WTC11 (cell line): ENCODE data around the gene CFAP57. TPM values are rescaled to one million over a fixed set of nuclear protein-coding genes. Genes with fewer than 3 reads are reported as not detected.

ENCODE experiments used
- ATAC-seq: fragments of 200-7000 bp; cut with Tn5 transposase; 2 replicates; pipeline ENCODE4 v1.10.0; 2021; ENCODE audit warnings: mild to moderate bottlenecking, moderate library complexity
- CTCF ChIA-PET: fragments of 300-600 bp; sonication (Branson Sonifier 250); formaldehyde crosslinking; loops from one replicate; lab custom pipeline; 2021; ENCODE audit warnings: antibody characterized with exemption; lab: Charles Lee
- POLR2A ChIA-PET: fragments of 350-600 bp; sonication (Branson Sonifier 250); formaldehyde crosslinking; loops from one replicate; lab custom pipeline; 2021; ENCODE audit warnings: antibody characterized with exemption; lab: Charles Lee
- DNase-seq: peaks from one replicate; pipeline ENCODE4 v3.0.0; 2021; ENCODE audit warnings: low spot score
- H3K27ac Mint-ChIP-seq: 2 replicates; pipeline ENCODE4 v1.8.0; 2021; ENCODE audit warnings: mixed read lengths
- H3K27me3 Mint-ChIP-seq: 2 replicates; pipeline ENCODE4 v1.8.0; 2021; ENCODE audit warnings: low read depth, mild to moderate bottlenecking, moderate library complexity, mixed read lengths
- H3K36me3 Mint-ChIP-seq: 2 replicates; pipeline ENCODE4 v1.8.0; 2021; ENCODE audit warnings: mixed read lengths
- H3K4me1 Mint-ChIP-seq: 2 replicates; pipeline ENCODE4 v1.8.0; 2022; ENCODE audit warnings: mixed read lengths
- H3K4me3 Mint-ChIP-seq: 2 replicates; pipeline ENCODE4 v1.8.0; 2021; ENCODE audit warnings: mild to moderate bottlenecking, moderate library complexity, mixed read lengths
- H3K9me3 Mint-ChIP-seq: 2 replicates; pipeline ENCODE4 v1.8.0; 2021; ENCODE audit warnings: mixed read lengths
- GABPB1 ChIP-seq: sonication (generic); formaldehyde crosslinking; IDR thresholded peaks from 2 replicates; pipeline ENCODE4 v1.8.1; 2023; ENCODE audit warnings: mild to moderate bottlenecking, missing genetic modification reagents
- GTF2I ChIP-seq: fragments of 250-450 bp; sonication (Bioruptor Pico); conservative IDR thresholded peaks from 2 replicates; pipeline ENCODE4 v1.4.0; 2021; ENCODE audit warnings: mild to moderate bottlenecking
- MXD4 ChIP-seq: fragments of 250-450 bp; sonication (Bioruptor Pico); IDR thresholded peaks from 2 replicates; pipeline ENCODE4 v1.8.0; 2021; ENCODE audit warnings: mild to moderate bottlenecking, moderate library complexity, borderline replicate concordance
- NR2C2 ChIP-seq: sonication (generic); formaldehyde crosslinking; IDR thresholded peaks from 2 replicates; pipeline ENCODE4 v1.8.0; 2022; ENCODE audit warnings: mild to moderate bottlenecking, missing genetic modification reagents
- RELA ChIP-seq: sonication (generic); formaldehyde crosslinking; IDR thresholded peaks from 2 replicates; pipeline ENCODE4 v1.8.1; 2022; ENCODE audit warnings: missing genetic modification reagents, mild to moderate bottlenecking, borderline replicate concordance
- SMAD3 ChIP-seq: sonication (generic); formaldehyde crosslinking; IDR thresholded peaks from 2 replicates; pipeline ENCODE4 v1.8.0; 2022; ENCODE audit warnings: missing genetic modification reagents, mild to moderate bottlenecking, borderline replicate concordance
- TEAD1 ChIP-seq: sonication (generic); formaldehyde crosslinking; IDR thresholded peaks from 2 replicates; pipeline ENCODE4 v1.8.0; 2022; ENCODE audit warnings: mild to moderate bottlenecking, missing genetic modification reagents
- TEAD4 ChIP-seq: sonication (generic); formaldehyde crosslinking; IDR thresholded peaks from 2 replicates; pipeline ENCODE4 v1.8.0; 2022; ENCODE audit warnings: mild to moderate bottlenecking, missing genetic modification reagents
- ZNF263 ChIP-seq: sonication (generic); formaldehyde crosslinking; IDR thresholded peaks from 2 replicates; pipeline ENCODE4 v1.8.1; 2022; ENCODE audit warnings: low read depth, mild to moderate bottlenecking, moderate library complexity, missing genetic modification reagents
- total RNA-seq: library from RNA; stranded (reverse); gene quantifications from 3 replicates; pipeline ENCODE4 v1.2.3, GENCODE V29; 2021
- TF ChIP-seq, protein P1 (sequence below): sonication (generic); formaldehyde crosslinking; IDR thresholded peaks from 2 replicates; pipeline ENCODE4 v1.8.1; 2022; ENCODE audit warnings: mild to moderate bottlenecking, missing genetic modification reagents, moderate library complexity, borderline replicate concordance
- TF ChIP-seq, protein P2 (sequence below): fragments of 250-450 bp; sonication (Bioruptor Pico); IDR thresholded peaks from 2 replicates; pipeline ENCODE4 v1.8.0; 2021; ENCODE audit warnings: mild to moderate bottlenecking
- TF ChIP-seq, protein P3 (sequence below): sonication (generic); formaldehyde crosslinking; IDR thresholded peaks from 2 replicates; pipeline ENCODE4 v1.8.1; 2023; ENCODE audit warnings: mild to moderate bottlenecking, missing genetic modification reagents
- TF ChIP-seq, protein P4 (sequence below): sonication (generic); formaldehyde crosslinking; IDR thresholded peaks from 2 replicates; pipeline ENCODE4 v1.8.0; 2023; ENCODE audit warnings: mild to moderate bottlenecking, missing genetic modification reagents

Gene CFAP57
- total RNA-seq, 1 experiment from 2014 or later, result 0.42 TPM

DNA sequence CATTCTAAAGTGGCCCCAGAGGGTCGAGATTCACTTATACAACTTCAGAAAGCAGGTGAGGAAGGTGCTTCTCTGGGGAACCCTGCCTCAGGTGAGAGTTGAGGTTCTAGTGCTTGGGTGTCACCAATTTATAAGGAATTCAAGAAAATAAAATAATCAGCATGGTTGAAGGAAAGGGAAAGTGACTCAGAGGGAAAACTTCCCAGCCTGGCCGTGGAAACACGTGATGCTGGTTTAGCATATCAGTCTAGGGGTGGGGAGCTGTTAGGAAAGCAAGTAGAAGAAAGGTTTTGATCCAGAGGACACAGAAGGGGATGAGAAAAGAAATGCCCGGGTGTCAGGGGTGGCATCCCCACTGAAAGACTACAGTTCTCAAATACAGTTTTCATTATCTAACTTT is 59.9 kb downstream of the CFAP57 start:
- Mint-ChIP-seq H3K4me3 (no peak overlapping the region), H3K27ac (no peak overlapping the region), H3K9me3 (no peaks in the 10 kb centered on the region), H3K27me3 (no peaks in the 10 kb centered on the region; the same call in 1 of the 2 replicates), H3K4me1 (peaks cover 20% of the 10 kb centered on the region), H3K36me3 (no peaks in the 10 kb centered on the region)
- no peak for TF ChIP-seq MXD4 (CRISPR knock-in tag)
- no peak for ATAC-seq
- POLR2A ChIA-PET, result no interaction called here
- no peak for DNase-seq
- CTCF ChIA-PET, result interaction anchor here (7.4 kb wide), 1 partner anchor 182 kb away, joined by 100 read pairs; no protein-coding TSS in a partner anchor

- DNase-seq (no peak), ATAC-seq (no peak)
- CTCF ChIA-PET, result interaction anchor here (7.4 kb wide), 1 partner anchor 182 kb away, joined by 100 read pairs; no protein-coding TSS in a partner anchor
- peaks cover 16% of the 10 kb centered on the region for H3K4me1 Mint-ChIP-seq
- no peak overlapping the region for H3K4me3 Mint-ChIP-seq
- no peaks in the 10 kb centered on the region for H3K9me3 Mint-ChIP-seq
- POLR2A ChIA-PET, result no interaction called here
- H3K36me3 Mint-ChIP-seq, result no peaks in the 10 kb centered on the region
- H3K27ac Mint-ChIP-seq, result no peak overlapping the region
- no peaks in the 10 kb centered on the region; the same call in 1 of the 2 replicates for H3K27me3 Mint-ChIP-seq
- TF ChIP-seq, protein P1, sequence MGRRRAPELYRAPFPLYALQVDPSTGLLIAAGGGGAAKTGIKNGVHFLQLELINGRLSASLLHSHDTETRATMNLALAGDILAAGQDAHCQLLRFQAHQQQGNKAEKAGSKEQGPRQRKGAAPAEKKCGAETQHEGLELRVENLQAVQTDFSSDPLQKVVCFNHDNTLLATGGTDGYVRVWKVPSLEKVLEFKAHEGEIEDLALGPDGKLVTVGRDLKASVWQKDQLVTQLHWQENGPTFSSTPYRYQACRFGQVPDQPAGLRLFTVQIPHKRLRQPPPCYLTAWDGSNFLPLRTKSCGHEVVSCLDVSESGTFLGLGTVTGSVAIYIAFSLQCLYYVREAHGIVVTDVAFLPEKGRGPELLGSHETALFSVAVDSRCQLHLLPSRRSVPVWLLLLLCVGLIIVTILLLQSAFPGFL (CRISPR knock-in tag), result no peak
- TF ChIP-seq TEAD1 (CRISPR knock-in tag), result no peak
- no peak for TF ChIP-seq TEAD4 (CRISPR knock-in tag)
- TF ChIP-seq GTF2I (CRISPR knock-in tag), result no peak
- no peak for TF ChIP-seq GABPB1 (CRISPR knock-in tag)
- TF ChIP-seq, protein P2, sequence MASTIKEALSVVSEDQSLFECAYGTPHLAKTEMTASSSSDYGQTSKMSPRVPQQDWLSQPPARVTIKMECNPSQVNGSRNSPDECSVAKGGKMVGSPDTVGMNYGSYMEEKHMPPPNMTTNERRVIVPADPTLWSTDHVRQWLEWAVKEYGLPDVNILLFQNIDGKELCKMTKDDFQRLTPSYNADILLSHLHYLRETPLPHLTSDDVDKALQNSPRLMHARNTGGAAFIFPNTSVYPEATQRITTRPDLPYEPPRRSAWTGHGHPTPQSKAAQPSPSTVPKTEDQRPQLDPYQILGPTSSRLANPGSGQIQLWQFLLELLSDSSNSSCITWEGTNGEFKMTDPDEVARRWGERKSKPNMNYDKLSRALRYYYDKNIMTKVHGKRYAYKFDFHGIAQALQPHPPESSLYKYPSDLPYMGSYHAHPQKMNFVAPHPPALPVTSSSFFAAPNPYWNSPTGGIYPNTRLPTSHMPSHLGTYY (CRISPR knock-in tag), result no peak
Observed at GRCh38 chr1:43232482-43232881, 60.4 kb downstream of the CFAP57 start.

DNA sequence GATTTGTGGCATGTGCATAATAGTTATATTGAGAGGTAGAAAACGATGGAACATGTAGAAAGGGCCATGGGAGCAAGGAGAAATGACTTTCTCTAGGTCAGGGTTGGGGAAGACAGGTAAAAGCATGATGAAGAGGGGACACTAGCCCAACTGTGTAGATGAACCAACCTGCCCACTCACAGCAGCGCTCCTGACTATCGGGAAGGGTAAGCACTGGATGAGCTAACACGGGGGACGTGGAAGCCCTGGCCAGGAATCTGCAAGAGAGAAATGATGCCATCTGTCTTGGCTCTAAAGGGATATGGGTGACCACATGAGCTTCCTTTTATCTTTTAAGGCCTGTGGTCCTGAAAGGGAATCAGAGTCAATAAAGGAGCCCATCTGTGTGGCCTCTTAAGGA is 61.5 kb downstream of the CFAP57 start:
- DNase-seq (no peak), ATAC-seq (no peak)
- H3K36me3 Mint-ChIP-seq, result no peaks in the 10 kb centered on the region
- H3K4me1 Mint-ChIP-seq, result peaks cover 9% of the 10 kb centered on the region
- POLR2A ChIA-PET, result no interaction called here
- no peaks in the 10 kb centered on the region; the same call in 1 of the 2 replicates for H3K27me3 Mint-ChIP-seq
- no peaks in the 10 kb centered on the region for H3K9me3 Mint-ChIP-seq
- no peak for TF ChIP-seq RELA (CRISPR knock-in tag)
- TF ChIP-seq ZNF263, result no peak
- TF ChIP-seq, protein P3, sequence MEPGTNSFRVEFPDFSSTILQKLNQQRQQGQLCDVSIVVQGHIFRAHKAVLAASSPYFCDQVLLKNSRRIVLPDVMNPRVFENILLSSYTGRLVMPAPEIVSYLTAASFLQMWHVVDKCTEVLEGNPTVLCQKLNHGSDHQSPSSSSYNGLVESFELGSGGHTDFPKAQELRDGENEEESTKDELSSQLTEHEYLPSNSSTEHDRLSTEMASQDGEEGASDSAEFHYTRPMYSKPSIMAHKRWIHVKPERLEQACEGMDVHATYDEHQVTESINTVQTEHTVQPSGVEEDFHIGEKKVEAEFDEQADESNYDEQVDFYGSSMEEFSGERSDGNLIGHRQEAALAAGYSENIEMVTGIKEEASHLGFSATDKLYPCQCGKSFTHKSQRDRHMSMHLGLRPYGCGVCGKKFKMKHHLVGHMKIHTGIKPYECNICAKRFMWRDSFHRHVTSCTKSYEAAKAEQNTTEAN (CRISPR knock-in tag), result no peak
- no peak overlapping the region for H3K27ac Mint-ChIP-seq
- no peak overlapping the region for H3K4me3 Mint-ChIP-seq
- CTCF ChIA-PET, result interaction anchor here (7.6 kb wide), 1 partner anchor 181 kb away, joined by 40 read pairs; no protein-coding TSS in a partner anchor

DNA sequence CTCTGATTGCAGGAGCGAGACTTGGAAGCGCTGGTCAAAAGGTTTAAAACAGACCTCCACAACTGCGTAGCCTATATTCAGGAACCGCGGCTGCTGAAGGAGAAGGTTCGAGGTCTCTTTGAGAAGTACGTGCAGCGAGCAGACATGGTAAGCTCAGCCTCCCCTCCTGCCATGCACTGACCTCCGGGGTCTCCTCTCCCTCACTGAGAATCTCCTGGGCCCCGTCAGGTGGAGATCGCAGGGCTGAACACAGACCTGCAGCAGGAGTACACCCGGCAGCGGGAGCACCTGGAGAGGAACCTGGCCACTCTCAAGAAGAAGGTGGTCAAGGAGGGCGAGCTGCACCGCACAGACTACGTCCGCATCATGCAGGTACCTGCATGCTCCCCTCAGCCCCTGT is 62.1 kb downstream of the CFAP57 start:
- ChIA-PET POLR2A (no interaction called here), CTCF (interaction anchor here (1.0 to 7.6 kb wide), 2 partner anchors 61 to 180 kb away, joined by 3 to 40 read pairs; no protein-coding TSS in a partner anchor)
- no peaks in the 10 kb centered on the region for H3K9me3 Mint-ChIP-seq
- no peak overlapping the region for H3K27ac Mint-ChIP-seq
- DNase-seq, result no peak
- no peaks in the 10 kb centered on the region for H3K36me3 Mint-ChIP-seq
- no peak for ATAC-seq
- TF ChIP-seq NR2C2 (CRISPR knock-in tag) (no peak), SMAD3 (CRISPR knock-in tag) (no peak)
- TF ChIP-seq, protein P4, sequence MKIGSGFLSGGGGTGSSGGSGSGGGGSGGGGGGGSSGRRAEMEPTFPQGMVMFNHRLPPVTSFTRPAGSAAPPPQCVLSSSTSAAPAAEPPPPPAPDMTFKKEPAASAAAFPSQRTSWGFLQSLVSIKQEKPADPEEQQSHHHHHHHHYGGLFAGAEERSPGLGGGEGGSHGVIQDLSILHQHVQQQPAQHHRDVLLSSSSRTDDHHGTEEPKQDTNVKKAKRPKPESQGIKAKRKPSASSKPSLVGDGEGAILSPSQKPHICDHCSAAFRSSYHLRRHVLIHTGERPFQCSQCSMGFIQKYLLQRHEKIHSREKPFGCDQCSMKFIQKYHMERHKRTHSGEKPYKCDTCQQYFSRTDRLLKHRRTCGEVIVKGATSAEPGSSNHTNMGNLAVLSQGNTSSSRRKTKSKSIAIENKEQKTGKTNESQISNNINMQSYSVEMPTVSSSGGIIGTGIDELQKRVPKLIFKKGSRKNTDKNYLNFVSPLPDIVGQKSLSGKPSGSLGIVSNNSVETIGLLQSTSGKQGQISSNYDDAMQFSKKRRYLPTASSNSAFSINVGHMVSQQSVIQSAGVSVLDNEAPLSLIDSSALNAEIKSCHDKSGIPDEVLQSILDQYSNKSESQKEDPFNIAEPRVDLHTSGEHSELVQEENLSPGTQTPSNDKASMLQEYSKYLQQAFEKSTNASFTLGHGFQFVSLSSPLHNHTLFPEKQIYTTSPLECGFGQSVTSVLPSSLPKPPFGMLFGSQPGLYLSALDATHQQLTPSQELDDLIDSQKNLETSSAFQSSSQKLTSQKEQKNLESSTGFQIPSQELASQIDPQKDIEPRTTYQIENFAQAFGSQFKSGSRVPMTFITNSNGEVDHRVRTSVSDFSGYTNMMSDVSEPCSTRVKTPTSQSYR (CRISPR knock-in tag), result no peak
- peaks cover 9% of the 10 kb centered on the region for H3K4me1 Mint-ChIP-seq
- no peaks in the 10 kb centered on the region; the same call in 1 of the 2 replicates for H3K27me3 Mint-ChIP-seq
- H3K4me3 Mint-ChIP-seq, result no peak overlapping the region
